Mucosa of rectum (tissue), 2 donors: ENCODE measurements around the gene B4GALNT4.
"Not testable (repeated sequence)": the region's sequence is repeated elsewhere in the genome, so short reads cannot be mapped to it uniquely, and the experiment has no call there.

ENCODE experiments used
- H3K27ac ChIP-seq, 2 donors: one replicate each; pipeline ENCODE4 v1.7.0; 2013; ENCODE audit warnings: inconsistent platforms in 2 of 2, low read depth in 2 of 2, low read length in 2 of 2
- H3K27me3 ChIP-seq, 2 donors: one replicate each; pipeline ENCODE4 v1.7.0; 2013; ENCODE audit warnings: low read length in 2 of 2; ENCODE audit not compliant: control insufficient read depth in 2 of 2, insufficient read depth in 2 of 2
- H3K36me3 ChIP-seq, 2 donors: one replicate each; pipeline ENCODE4 v1.7.0; 2013; ENCODE audit warnings: low read length in 2 of 2; ENCODE audit not compliant: control insufficient read depth in 2 of 2, insufficient read depth in 2 of 2
- H3K4me1 ChIP-seq, 2 donors: one replicate each; pipeline ENCODE4 v1.7.0; 2013; ENCODE audit warnings: low read length in 2 of 2, mild to moderate bottlenecking in 1 of 2; ENCODE audit not compliant: control insufficient read depth in 2 of 2, insufficient read depth in 2 of 2
- H3K4me3 ChIP-seq, 2 donors: one replicate each; pipeline ENCODE4 v1.7.0; 2013; ENCODE audit warnings: low read length in 2 of 2
- H3K9ac ChIP-seq, 2 donors: one replicate each; pipeline ENCODE4 v1.7.0; 2013; ENCODE audit warnings: low read length in 2 of 2, low read depth in 1 of 2, mild to moderate bottlenecking in 1 of 2
- H3K9me3 ChIP-seq, 2 donors: one replicate each; pipeline ENCODE4 v1.7.0; 2013; ENCODE audit warnings: low read length in 2 of 2; ENCODE audit not compliant: control insufficient read depth in 2 of 2
- donor health status: healthy.
- donor health status: Normal muscosa, but diverticular disease.

The B4GALNT4 gene

DNA sequence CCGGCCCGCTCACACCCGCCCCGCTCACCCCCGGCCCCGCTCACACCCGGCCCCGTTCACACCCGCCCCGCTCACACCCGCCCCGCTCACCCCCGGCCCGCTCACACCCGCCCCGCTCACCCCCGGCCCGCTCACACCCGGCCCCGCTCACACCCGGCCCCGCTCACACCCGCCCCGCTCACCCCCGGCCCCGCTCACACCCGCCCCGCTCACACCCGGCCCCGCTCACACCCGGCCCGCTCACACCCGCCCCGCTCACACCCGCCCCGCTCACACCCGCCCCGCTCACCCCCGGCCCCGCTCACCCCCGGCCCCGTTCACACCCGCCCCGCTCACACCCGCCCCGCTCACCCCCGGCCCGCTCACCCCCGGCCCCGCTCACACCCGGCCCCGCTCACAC, 31.9 kb downstream of the B4GALNT4 start:
- H3K27ac ChIP-seq, H3K4me3 ChIP-seq, H3K27me3 ChIP-seq, H3K9ac ChIP-seq, H3K4me1 ChIP-seq, H3K9me3 ChIP-seq: not testable (repeated sequence)
- peaks cover 7 to 30% of the 10 kb centered on the region in 2 donors for H3K36me3 ChIP-seq

DNA sequence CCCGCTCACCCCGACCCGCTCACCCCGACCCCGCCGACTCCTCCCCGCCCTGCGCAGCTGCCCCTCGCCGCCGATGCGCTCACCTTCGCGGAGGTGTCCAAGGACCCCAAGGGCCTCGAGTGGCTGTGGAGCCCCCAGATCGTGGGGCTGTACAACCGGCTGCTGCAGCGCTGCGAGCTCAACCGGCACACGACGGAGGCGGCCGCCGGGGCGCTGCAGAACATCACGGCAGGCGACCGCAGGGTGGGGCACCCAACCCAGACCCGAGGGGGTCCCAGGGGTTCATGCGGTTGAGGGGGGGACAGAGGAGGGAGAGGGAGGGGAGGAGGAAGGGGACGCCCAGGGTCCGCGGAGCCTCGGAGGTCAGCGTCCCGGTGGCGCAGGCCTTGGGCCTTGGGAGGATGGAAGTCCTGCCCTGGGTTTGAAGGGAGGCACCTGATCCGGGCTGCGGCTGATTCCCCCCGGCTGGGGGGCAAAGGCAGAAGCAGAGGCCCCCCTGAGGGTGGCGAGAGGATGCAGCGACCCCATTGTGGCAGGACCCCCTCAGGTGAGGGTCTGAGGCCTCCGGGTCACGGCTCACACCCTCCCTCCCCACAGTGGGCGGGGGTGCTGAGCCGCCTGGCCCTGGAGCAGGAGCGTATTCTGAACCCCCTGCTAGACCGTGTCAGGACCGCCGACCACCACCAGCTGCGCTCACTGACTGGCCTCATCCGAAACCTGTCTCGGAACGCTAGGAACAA, 33.9 kb downstream of the B4GALNT4 start:
- H3K27me3 ChIP-seq = no peaks in the 10 kb centered on the region
- no peaks in the 10 kb centered on the region for H3K9me3 ChIP-seq
- peaks cover 7 to 23% of the 10 kb centered on the region in 2 donors for H3K36me3 ChIP-seq
- H3K4me3 ChIP-seq = no peak overlapping the region
- peaks cover 15 to 16% of the 10 kb centered on the region in 2 donors for H3K4me1 ChIP-seq
- no peak overlapping the region for H3K9ac ChIP-seq
- H3K27ac ChIP-seq = no peak overlapping the region

GRCh38 chr11:403761-404431, 34.6 kb downstream of the B4GALNT4 start:
- no peak overlapping the region for H3K4me3 ChIP-seq
- H3K27me3 ChIP-seq = no peaks in the 10 kb centered on the region
- no peak overlapping the region for H3K27ac ChIP-seq
- H3K9me3 ChIP-seq = no peaks in the 10 kb centered on the region
- H3K4me1 ChIP-seq = peaks cover 15 to 16% of the 10 kb centered on the region in 2 donors
- H3K9ac ChIP-seq = no peak overlapping the region
- H3K36me3 ChIP-seq = peaks cover 7 to 20% of the 10 kb centered on the region in 2 donors

DNA sequence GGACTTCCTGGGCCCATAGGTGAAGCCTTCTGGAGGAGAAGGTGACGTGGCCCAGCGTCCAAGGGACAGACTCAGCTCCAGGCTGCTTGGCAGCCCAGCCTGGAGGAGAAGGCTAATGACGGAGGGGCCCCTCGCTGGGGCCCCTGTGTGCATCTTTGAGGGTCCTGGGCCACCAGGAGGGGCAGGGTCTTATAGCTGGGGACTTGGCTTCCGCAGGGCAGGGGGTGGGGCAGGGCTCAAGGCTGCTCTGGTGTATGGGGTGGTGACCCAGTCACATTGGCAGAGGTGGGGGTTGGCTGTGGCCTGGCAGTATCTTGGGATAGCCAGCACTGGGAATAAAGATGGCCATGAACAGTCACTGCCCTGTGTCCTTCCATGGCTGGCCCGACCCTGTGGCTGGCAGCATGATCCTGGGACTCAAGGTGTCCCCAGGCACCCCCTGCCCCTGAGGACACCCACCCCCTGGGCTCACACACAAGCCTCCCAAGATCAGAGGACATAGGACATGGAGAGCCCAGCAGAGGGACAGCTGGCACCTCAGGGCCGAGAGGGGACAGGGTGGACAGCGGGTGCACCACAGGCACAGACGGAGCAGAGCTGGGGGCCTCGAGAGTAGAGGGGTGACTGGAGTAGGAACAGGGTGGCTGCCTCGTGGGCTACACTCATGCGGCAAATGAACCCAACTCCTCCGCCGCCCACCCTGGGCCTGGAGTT, 35.4 kb downstream of the B4GALNT4 start:
- Histone ChIP-seq H3K4me1 (peaks cover 15 to 16% of the 10 kb centered on the region in 2 donors), H3K27me3 (no peaks in the 10 kb centered on the region), H3K9me3 (no peaks in the 10 kb centered on the region), H3K27ac (no peak overlapping the region), H3K9ac (no peak overlapping the region), H3K4me3 (no peak overlapping the region), H3K36me3 (peaks cover 7 to 19% of the 10 kb centered on the region in 2 donors)

DNA sequence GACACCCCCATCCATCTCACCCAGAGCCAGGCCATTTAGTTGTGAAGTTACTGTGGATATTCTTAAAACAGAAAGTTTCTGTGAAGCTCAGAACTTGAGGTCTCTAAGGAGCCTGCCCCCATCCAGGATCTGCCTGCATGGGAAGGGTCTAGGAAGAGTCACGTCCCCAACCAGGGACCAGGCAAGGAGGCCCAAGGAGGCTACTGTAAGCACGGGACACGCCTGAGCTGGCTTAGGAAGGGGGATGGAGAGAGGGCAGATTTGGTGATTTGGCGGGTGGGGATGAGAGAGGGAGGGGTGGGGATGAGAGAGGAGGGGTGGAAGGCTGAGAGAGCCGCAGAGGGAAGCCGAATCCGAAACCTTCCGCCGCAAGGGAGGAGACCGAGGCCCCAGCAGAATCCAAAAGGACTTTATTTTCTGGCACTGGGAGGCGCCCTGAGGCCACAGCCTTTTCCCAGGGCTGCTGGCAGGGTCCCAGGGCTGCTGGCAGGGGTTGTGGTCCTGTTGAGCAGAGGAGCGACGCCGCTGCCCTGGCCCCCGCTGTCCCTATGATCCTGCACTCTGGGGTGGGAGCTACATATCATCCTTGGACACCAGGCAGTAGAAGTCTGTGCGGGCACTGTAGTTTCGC, 36.1 kb downstream of the B4GALNT4 start:
- Histone ChIP-seq H3K36me3 (peaks cover 7 to 19% of the 10 kb centered on the region in 2 donors), H3K27ac (no peak overlapping the region), H3K9me3 (no peaks in the 10 kb centered on the region), H3K4me3 (peak overlapping the region in 1 of 2 donors; percentile 42), H3K9ac (no peak overlapping the region), H3K4me1 (peaks cover 15 to 16% of the 10 kb centered on the region in 2 donors), H3K27me3 (no peaks in the 10 kb centered on the region)

DNA sequence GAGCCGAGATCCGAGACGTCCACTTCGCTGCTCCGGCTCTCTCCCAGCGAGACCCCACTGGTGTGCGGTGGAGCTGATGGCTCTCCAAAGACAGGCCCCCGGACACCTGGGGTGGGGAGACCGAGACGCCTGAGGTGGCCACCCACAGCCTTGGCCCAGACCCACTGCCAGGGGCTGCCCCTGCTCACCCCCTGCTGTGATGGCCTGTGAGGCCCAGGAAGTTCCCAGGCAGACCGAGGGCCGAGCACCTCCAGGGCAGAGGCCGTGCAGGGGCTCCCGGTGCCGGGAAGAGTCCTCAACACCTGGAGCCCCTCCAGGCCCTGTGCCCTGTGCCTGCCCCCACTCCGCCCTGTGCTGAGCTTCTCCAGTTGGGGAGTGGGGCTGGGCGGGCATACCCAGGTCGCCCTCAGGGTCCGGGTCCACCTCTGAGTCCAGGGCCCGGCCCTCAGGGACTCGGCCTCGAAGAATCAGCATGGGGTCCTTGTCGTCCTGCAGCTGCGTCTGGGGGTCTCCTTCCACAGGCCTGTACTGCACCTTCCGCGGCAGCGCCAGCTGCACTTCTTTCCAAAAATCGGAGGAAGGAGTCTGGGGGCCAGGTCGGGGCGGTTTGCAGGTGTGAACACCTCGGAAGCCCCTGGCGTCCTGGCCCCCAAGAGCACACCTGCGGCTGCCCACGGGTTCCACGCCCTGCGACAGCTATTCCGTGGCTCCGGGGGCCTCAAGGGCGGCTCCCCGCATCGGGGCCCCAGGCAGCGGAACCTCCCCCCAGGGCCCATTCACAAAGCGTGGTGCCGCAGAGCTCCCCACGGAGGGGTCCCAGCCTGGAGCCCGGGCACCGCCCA, 36.9 kb downstream of the B4GALNT4 start:
- H3K27me3 ChIP-seq = no peaks in the 10 kb centered on the region
- H3K4me1 ChIP-seq = peaks cover 15 to 16% of the 10 kb centered on the region in 2 donors
- peak overlapping the region; percentile 54 to 65 for H3K4me3 ChIP-seq
- H3K27ac ChIP-seq = peak overlapping the region; percentile 83
- no peaks in the 10 kb centered on the region for H3K9me3 ChIP-seq
- peaks cover 7 to 19% of the 10 kb centered on the region in 2 donors for H3K36me3 ChIP-seq
- peak overlapping the region in 1 of 2 donors; percentile 57 for H3K9ac ChIP-seq

DNA sequence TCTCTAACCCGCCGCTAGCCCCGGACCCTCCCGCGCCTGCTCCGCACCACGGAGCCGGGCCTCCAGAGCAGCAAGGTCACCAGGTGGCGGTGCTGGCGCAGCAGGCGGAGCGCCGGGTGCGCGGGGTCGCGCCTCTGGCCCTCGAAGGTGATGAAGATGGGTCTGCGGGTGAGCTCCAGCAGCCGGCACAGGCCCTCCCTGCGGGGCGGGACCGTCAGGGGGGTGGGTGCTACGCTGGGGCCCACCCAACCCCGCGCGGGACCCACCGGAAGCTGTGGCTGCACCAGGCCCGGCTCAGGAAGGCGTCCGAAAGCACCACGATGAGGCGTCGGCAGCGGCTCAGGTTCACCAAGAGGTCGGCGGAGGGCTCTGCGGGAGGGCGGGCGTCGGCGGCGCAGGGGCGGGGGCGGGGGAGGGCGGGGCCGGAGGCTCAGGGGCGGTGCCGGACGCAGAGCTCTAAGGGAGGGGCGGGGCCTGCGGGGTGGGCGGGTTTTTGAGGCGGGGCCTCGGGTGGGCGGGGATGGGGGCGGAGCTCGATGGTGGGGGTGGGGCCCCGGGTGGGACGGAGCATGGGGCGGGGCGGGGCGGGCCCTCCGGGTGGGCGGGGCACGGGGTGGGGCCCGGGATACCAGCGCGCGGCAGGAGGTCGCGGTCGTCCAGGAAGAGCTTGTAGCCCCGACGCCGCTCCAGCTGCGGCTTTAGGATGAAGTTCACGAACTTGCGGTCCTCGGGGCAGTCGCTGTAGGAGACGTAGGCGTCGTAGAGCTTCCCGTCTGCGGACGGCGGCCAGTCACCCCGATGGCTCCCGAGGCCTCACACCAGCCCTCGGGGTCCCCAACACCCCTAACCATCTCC, 37.7 kb downstream of the B4GALNT4 start:
- Histone ChIP-seq H3K9ac (peak overlapping the region; percentile 32 to 57), H3K4me1 (peaks cover 15 to 16% of the 10 kb centered on the region in 2 donors), H3K9me3 (no peaks in the 10 kb centered on the region), H3K36me3 (peaks cover 7 to 19% of the 10 kb centered on the region in 2 donors), H3K27me3 (no peaks in the 10 kb centered on the region), H3K27ac (peak overlapping the region; percentile 83), H3K4me3 (peak overlapping the region; percentile 54 to 65)

DNA sequence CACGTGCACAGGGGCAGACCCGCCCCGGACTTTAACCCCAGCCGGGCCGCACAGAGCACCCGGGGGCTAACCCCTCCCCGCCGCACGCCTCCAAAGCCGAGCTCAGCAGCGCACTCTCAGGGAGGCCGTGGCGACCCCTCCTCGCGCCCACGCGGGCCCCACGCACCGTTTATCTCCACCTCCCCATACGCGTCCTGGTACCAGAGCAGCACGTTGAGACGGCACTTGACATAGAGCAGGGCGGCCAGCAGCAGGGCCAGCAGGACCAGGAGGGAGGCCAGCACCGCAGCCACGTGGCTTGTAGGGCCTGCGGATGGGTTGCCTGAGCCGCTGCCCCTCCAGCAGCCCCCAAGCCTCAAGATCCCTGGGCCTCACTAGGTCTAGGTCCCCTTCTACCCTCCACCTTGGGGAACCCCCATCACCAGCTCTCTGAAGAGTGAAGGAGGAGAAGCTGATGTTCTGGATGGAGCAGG, 38.4 kb downstream of the B4GALNT4 start:
- Histone ChIP-seq H3K27ac (peak overlapping the region; percentile 38 to 63), H3K36me3 (peaks cover 7 to 19% of the 10 kb centered on the region in 2 donors), H3K9me3 (no peaks in the 10 kb centered on the region), H3K27me3 (no peaks in the 10 kb centered on the region), H3K9ac (no peak overlapping the region), H3K4me3 (peak overlapping the region in 1 of 2 donors; percentile 30), H3K4me1 (peaks cover 15 to 16% of the 10 kb centered on the region in 2 donors)
